Suprapubic skin (tissue), 3 donors: ENCODE data around the gene ID1.

ENCODE experiments used
- CTCF ChIP-seq, 2 donors: fragments of 200-600 bp in 1 of 2; fragments of 450-650 bp in 1 of 2; sonication (generic) in 1 of 2; IDR thresholded peaks; one replicate each; pipeline ENCODE4 v1.5.1; 2016 to 2019; ENCODE audit warnings: antibody characterized with exemption in 2 of 2, mild to moderate bottlenecking in 1 of 2, moderate library complexity in 1 of 2
- POLR2A ChIP-seq, 2 donors: fragments of 450-650 bp; IDR thresholded peaks; one replicate each; pipeline ENCODE4 v1.6.1; 2017; ENCODE audit warnings: antibody characterized with exemption in 2 of 2, mild to moderate bottlenecking in 2 of 2, moderate library complexity in 2 of 2

GRCh38 chr20:31617432-31618104 is 12.5 kb downstream of the ID1 start:
- TF ChIP-seq POLR2A (IDR thresholded peaks at IDR 0.05) (no peak), CTCF (IDR thresholded peaks at IDR 0.05) (no peak)
